Measurements from ENCODE around the gene FOXRED2.

Gene FOXRED2

DNA sequence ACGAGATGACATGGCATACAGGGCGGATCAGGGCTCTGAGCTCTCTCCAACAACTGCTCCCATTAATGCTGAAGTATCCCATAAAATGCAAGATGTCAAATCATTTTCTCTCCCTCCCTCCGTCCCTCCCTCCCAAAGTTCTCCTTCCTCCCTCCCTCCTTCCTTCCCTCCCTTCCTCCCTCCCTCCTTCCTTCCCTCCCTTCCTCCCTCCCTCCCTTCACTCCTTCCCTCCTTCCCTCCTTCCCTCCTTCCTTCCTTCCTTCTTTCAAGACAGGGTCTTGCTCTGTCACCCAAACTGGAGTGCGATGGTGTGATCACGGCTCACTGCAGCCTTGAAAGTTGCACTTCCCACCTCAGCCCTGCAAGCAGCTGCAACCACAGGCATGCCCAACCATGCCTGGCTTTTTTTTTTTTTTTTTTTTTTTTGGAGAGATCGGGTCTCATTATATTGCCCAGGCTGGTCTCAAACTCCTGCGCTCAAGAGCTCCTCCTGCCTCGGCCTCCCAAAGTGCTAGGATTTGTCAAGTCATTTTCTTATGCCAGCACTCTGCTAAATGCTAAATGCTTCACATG lies 63.6 kb downstream of the FOXRED2 start:
- no peak for DNase-seq (ENCODE audit: low spot score)

DNA sequence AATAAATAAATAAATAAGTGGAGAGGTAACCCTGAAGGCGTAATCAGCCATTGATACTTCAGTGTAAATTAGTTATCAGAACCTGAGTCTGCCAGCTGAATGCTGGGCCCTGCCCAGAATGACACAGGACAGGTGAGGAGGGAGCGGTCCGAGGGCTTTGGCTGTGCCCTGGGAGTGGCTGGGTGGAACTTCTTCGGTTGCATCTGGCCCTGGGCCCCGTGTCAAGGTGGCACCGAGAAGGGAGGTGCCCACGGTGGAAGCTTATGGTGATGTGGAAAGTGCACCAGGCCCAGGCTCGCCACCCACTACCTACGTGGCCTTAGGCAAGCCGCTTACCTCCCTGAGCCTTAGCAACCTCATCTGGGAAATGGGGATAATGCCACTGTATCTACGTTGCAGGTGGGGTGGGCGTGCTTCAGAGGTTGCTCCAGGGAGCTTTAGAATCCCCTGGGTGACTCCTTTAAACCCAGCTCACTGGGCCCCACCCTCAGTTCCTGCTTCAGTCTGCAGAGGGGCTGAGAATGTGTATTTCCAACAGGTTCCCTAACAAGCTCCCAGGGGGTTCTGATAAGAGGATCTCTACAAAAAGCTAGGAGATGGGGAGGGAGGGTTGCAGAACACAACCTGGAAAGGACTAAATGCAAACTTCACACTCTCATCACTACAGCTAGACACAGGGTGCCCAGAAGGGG lies 64.2 kb downstream of the FOXRED2 start:
- TF ChIP-seq, protein P1, sequence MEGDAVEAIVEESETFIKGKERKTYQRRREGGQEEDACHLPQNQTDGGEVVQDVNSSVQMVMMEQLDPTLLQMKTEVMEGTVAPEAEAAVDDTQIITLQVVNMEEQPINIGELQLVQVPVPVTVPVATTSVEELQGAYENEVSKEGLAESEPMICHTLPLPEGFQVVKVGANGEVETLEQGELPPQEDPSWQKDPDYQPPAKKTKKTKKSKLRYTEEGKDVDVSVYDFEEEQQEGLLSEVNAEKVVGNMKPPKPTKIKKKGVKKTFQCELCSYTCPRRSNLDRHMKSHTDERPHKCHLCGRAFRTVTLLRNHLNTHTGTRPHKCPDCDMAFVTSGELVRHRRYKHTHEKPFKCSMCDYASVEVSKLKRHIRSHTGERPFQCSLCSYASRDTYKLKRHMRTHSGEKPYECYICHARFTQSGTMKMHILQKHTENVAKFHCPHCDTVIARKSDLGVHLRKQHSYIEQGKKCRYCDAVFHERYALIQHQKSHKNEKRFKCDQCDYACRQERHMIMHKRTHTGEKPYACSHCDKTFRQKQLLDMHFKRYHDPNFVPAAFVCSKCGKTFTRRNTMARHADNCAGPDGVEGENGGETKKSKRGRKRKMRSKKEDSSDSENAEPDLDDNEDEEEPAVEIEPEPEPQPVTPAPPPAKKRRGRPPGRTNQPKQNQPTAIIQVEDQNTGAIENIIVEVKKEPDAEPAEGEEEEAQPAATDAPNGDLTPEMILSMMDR (IDR thresholded peaks at IDR 0.05; ENCODE audit: extremely low read depth, missing control alignments): no peak
- no peak for DNase-seq (ENCODE audit: low spot score)

More for the DNA sequence above, 63.6 kb downstream of the FOXRED2 start:
- TF ChIP-seq, protein P1 (IDR thresholded peaks at IDR 0.05; ENCODE audit: extremely low read depth, missing control alignments): no peak

DNA sequence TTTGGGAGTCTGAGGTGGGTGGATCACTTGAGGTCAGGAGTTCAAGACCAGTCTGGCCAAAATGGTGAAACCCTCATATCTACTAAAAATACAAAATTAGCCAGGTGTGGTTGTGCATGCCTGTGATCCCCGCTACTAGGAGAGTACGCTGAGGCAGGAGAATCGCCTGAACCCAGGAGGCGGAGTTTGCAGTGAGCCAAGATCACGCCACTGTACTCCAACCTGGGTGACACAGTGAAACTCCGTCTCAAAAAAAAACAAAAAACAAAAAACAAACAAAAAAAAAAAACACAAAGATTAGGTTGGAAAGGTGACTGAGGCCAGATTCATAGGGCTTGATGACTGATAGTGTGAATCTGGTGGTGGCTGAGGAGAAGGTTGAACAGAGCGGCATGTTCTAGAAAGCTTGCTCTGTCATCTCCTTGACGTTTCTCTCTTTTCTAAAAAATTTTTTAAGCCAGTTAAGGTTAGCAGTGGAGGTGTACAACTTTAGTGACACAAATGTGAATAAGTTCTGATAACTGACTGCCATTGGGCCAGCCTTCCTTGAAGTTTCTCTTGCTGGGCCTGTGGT lies 66.3 kb downstream of the FOXRED2 start:
- TF ChIP-seq, protein P1 (IDR thresholded peaks at IDR 0.05; ENCODE audit: extremely low read depth, missing control alignments): no peak
- no peak for DNase-seq (ENCODE audit: low spot score)

DNA sequence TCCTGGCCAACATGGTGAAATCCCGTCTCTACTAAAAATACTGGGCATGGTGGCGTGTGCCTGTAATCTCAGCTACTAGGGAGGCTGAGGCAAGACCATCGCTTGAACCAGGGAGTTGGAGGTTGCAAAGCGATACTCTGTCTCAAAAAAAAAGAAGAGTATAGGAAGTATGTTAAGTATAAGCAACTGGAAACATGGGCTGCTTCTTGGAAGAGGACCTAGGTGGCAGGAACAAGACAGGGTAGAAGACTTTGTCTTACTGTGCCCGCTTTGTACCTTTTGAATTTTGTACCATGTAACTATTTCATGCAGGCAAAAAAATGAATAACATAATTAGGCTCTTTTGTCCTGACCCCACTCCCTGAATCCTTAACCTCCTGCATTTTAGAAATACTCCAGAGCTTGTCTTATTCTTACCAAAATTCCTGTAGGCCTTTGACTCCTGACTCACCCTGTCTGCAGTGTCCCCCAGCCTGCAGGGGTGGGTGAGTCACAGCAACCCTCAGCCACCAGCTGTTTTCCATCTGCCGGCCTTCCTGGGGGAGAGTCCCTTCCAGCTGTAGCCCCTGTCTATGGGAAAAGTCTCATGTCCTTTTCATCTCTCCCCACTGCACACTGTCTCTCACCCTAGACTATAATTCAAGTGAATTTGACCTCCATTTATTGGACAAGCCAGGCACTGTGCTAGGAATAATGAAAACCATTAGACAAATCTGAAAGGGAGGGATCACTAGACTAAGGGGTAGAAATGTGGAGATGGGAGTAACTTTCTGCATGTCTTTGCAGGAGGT lies 67.2 kb downstream of the FOXRED2 start:
- DNase-seq (ENCODE audit: low spot score): no peak
- TF ChIP-seq, protein P1 (IDR thresholded peaks at IDR 0.05; ENCODE audit: extremely low read depth, missing control alignments): no peak
